PFSK-1 (cell line): ENCODE measurements around the gene DNAL1.

Source experiments
- FOXP2 ChIP-seq: optimal IDR thresholded peaks from 2 replicates; pipeline ENCODE3; 2011; ENCODE audit warnings: borderline replicate concordance, control low read depth, inconsistent platforms; ENCODE audit not compliant: insufficient read depth; ENCODE audit errors: extremely low read length, extremely low read depth
- POLR2AphosphoS5 ChIP-seq: IDR thresholded peaks from 2 replicates; pipeline ENCODE4 v1.6.1; 2012; ENCODE audit warnings: low read depth, mild to moderate bottlenecking, control low read depth, low read length, moderate library complexity
- SIN3A ChIP-seq: IDR thresholded peaks from 2 replicates; pipeline ENCODE4 v1.6.1; 2012; ENCODE audit warnings: mild to moderate bottlenecking, low read length, moderate library complexity, borderline replicate concordance; ENCODE audit not compliant: insufficient read depth
- TAF1 ChIP-seq: IDR thresholded peaks from 2 replicates; pipeline ENCODE4 v1.6.1; 2012; ENCODE audit warnings: low read length, control low read depth, borderline replicate concordance; ENCODE audit not compliant: insufficient read depth
- TF ChIP-seq, protein P1 (sequence below), 2 experiments: IDR thresholded peaks; 2 replicates each; pipeline versions ENCODE4 v1.6.1 to v1.8.0; 2011 to 2012; ENCODE audit warnings: low read depth in 2 of 2, low read length in 2 of 2, control low read depth in 1 of 2, inconsistent platforms in 1 of 2, mild to moderate bottlenecking in 1 of 2, moderate library complexity in 1 of 2; ENCODE audit not compliant: insufficient read depth in 1 of 2

The DNAL1 gene

DNA sequence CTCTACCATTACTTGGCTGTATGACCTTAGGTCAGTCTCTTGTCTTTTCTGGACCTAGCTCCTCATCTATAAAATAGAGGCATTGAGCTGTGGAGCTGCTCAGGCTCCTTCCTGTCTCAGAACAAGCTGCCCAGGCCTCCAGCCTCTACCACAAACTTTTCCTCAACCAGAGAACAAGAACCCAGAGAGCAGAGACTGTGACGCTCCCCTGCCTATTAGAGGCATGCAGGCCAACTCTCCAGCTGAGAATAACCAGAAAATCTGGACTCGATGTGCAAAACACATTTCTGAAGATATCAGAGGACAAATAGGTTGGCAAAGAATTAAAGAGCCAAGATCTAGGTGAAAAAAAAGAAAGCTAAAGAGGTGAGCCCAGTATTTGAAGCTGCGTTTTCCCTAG lies 87.2 kb downstream of the DNAL1 start:
- TF ChIP-seq TAF1 (no peak), SIN3A (no peak), POLR2AphosphoS5 (no peak), FOXP2 (no peak)
- TF ChIP-seq, protein P1, sequence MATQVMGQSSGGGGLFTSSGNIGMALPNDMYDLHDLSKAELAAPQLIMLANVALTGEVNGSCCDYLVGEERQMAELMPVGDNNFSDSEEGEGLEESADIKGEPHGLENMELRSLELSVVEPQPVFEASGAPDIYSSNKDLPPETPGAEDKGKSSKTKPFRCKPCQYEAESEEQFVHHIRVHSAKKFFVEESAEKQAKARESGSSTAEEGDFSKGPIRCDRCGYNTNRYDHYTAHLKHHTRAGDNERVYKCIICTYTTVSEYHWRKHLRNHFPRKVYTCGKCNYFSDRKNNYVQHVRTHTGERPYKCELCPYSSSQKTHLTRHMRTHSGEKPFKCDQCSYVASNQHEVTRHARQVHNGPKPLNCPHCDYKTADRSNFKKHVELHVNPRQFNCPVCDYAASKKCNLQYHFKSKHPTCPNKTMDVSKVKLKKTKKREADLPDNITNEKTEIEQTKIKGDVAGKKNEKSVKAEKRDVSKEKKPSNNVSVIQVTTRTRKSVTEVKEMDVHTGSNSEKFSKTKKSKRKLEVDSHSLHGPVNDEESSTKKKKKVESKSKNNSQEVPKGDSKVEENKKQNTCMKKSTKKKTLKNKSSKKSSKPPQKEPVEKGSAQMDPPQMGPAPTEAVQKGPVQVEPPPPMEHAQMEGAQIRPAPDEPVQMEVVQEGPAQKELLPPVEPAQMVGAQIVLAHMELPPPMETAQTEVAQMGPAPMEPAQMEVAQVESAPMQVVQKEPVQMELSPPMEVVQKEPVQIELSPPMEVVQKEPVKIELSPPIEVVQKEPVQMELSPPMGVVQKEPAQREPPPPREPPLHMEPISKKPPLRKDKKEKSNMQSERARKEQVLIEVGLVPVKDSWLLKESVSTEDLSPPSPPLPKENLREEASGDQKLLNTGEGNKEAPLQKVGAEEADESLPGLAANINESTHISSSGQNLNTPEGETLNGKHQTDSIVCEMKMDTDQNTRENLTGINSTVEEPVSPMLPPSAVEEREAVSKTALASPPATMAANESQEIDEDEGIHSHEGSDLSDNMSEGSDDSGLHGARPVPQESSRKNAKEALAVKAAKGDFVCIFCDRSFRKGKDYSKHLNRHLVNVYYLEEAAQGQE (IDR thresholded peaks at IDR 0.05; ENCODE audit: insufficient read depth in 1 of 2, low read depth in 2 of 2, low read length in 2 of 2): no peak

DNA sequence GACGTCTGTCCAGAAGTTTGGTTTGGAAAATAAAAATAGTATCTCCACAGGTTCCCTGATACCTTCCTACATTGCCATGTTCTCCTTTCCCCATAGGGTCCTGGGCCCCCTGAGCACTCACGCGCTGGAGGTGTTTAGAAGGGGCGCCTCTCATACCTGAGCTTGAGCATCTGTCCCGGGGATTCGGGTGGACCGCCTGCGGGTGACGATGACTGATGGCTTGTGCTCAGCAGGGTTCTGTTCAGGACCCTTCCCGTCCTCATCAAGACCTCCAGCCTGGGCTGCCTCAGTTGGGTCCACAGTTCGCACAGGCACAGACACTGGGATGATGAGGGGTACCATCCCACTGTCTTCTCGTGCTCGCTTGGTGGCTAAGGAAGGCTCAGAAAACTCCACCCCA lies 92.1 kb downstream of the DNAL1 start:
- TF ChIP-seq FOXP2 (no peak), POLR2AphosphoS5 (no peak), SIN3A (no peak), TAF1 (no peak)
- TF ChIP-seq, protein P1 (IDR thresholded peaks at IDR 0.05; ENCODE audit: insufficient read depth in 1 of 2, low read depth in 2 of 2, low read length in 2 of 2): no peak

DNA sequence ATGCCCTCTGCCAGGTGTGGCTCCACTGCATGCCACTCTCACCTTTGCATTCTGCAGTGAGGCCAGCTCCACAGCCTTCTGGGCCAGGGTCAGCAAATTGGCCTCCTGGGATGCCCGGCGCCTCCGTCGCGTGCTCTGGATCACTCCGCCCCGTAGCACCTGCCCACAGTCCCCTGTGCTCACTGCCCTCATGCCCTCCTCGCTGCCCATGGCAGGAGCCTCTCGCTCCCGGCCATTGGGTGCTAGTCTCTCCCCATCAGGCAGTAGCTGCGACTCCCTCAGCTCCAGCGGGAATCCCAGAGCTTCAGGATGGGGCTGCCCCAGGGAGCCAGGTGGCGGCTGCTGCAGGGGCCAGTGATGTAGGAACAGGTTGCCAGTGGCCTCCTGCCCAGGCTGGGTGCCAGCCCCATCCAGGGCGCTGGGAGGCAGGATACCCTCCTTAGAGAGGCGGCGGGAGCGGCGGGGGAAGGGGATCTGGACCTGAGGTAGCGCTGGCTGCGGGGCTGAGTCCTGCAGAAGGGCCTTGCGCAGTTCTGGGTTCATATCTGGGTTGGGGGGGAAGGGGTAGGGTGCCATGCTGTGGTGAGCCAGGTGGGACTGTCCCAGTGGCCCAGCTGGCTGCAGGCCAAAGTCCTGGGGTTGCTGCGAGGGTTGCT lies 93.9 kb downstream of the DNAL1 start:
- TF ChIP-seq FOXP2 (no peak), TAF1 (no peak)

DNA sequence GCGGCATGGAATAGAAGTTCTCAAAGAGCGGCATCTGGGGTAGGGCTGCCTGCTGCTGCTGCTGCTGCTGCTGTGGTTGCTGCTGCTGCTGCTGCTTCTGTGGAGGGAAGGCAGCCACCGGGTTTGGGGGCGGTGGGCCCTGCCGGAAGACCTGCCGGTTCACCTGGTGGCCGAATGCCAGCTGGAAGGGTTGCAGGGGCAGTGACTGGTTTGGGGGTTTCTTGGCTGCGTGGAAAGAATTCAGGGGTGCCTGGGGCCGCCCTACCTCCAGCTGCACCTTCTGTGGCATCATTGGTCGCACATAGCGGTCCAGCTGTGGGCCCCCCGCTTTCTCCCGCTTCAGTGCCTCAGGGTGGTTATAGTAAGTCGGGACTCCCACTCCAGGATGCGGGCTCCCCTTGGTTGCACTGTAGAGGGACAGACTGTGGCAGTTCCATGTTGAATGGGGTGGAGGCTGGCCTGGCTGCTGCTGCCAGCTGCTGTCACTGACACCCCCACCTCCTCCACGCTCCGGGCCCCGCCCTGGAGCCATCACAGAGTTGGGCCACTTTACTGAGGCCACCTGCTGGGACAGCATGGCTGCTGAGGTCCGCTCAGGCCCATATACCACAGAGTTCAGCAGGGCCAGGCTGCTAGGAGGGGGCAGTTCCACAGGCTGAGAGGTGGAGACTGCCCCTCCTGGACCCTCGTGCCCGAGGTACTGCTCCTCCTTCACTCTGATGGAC lies 94.5 kb downstream of the DNAL1 start:
- no peak for TF ChIP-seq TAF1
- TF ChIP-seq, protein P1 (IDR thresholded peaks at IDR 0.05; ENCODE audit: insufficient read depth in 1 of 2, low read depth in 2 of 2, low read length in 2 of 2): no peak
- no peak for TF ChIP-seq FOXP2
- TF ChIP-seq SIN3A: no peak

DNA sequence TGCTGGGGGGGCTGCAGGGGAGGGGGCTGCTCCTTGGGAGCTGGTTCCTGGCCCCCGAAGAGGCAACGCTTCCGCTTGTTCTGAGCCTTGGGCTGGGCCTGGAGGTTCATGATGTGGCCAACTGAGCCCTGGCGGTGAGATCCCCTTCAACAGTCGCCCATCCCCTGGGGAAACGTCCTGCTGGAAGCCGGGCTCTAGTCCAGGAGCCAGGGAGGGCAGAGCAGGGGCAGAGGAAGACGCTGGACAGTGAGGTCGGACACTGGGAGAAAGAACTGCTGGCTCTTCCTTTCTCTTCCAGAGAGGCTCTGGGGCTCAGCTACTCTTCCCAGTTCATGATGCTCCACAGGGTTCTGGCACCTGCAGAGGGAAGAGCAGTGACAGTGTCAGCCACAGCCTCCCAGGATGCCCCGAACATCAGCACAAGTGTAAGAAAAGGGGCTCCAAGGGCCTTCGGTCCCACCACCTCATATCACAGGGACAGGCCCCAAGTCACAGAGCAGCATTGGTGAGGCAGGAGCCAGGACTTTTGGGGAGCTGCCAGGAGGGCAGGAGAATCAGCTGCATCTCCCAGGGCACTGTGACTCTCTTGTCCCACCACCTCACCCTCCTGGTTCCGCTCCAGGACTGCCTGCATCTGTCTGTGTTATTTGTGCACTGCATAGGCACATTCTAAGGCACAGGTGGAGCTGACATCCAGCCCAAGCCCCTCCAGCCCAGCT lies 95.3 kb downstream of the DNAL1 start:
- TF ChIP-seq, protein P1 (IDR thresholded peaks at IDR 0.05; ENCODE audit: insufficient read depth in 1 of 2, low read depth in 2 of 2, low read length in 2 of 2): no peak
- no peak for TF ChIP-seq POLR2AphosphoS5
- no peak for TF ChIP-seq SIN3A
- no peak for TF ChIP-seq TAF1
- no peak for TF ChIP-seq FOXP2
